COR-L47 (cell line): ENCODE data around the gene C1QTNF1.

ENCODE experiments used
- DNase-seq: peaks from one replicate; lab custom pipeline; 2025; lab: John Stamatoyannopoulos, UW

Gene C1QTNF1, protein sequence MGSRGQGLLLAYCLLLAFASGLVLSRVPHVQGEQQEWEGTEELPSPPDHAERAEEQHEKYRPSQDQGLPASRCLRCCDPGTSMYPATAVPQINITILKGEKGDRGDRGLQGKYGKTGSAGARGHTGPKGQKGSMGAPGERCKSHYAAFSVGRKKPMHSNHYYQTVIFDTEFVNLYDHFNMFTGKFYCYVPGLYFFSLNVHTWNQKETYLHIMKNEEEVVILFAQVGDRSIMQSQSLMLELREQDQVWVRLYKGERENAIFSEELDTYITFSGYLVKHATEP

DNA sequence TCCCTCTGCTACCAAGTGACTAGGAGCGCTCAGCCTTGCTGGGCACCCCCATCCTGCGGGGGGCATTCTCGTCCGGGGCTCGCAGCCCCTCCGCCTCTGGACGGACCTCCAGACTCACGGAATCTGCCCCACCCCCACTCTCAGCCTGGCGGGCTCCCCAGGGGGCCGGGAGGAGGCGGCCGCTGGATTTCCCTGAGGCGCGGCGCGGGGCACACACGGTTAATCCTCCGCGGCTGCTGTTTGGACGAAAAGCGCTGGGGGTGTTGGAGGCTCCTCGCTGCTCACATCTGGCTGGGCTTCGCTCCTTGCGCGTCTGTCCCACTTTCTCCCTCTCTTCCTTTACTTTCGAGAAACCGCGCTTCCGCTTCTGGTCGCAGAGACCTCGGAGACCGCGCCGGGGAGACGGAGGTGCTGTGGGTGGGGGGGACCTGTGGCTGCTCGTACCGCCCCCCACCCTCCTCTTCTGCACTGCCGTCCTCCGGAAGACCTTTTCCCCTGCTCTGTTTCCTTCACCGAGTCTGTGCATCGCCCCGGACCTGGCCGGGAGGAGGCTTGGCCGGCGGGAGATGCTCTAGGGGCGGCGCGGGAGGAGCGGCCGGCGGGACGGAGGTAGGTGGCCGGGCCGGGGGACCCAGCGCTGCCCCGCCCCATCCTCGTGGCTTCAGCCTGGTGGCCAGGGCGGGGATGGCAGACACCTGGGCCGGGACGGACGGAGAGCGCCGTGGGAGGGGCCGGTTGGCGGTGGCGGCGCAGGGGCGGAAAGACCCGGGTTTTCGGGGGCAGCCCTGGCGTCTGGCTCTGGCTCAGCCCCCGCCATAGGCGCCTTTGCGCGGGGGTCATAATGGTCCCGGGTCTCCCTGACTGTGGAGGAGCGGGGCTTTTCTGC lies at the start of gene C1QTNF1:
C1QTNF1 (plus strand) TSS at position 284 of the 886 bp plus-strand sequence. CDS start 19,800 bp downstream, outside the sequence.
- DNase-seq, result peak; percentile 21

DNA sequence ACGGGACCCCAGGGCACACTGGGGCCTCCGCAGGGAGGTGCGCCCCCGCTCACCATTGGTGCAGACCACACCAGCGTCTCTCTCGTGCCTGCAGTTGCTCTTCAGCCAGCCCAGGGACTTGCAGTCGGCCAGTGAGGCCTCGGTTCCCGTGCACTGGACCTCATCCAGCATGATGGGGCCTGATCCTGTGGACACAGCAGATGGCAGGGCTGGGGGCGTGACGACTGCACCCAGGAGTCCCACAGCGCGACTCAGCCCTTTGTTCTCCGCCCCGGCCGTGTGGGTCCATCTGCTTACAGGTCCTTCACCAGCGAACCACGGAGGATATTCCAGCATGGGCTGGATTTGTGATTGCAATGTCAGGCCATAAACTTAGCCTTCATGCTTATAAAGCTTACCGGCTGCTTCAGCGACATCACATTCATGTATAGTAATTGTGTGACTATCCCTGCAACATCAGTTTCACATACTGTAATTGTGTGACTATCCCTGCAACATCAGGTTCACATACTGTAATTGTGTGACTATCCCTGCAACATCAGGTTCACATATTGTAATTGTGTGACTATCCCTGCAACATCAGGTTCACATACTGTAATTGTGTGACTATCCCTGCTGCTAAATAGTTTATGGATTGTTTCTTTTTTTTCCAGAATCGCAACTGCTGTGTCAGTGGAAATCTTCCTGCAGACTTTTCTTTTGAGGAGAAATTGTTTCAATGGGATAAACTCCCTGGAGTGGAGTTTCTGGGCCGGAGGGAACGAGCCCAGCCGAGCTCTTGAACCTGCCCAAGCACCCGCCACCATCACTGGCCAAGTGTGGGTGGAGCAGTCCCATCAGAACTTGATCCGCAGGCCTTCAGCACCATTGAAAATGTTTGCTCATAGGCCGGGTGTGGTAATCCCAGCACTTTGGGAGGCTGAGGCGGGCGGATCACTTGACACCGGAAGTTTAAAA lies 49.1 kb upstream of the C1QTNF1 start:
- DNase-seq, result no peak

DNA sequence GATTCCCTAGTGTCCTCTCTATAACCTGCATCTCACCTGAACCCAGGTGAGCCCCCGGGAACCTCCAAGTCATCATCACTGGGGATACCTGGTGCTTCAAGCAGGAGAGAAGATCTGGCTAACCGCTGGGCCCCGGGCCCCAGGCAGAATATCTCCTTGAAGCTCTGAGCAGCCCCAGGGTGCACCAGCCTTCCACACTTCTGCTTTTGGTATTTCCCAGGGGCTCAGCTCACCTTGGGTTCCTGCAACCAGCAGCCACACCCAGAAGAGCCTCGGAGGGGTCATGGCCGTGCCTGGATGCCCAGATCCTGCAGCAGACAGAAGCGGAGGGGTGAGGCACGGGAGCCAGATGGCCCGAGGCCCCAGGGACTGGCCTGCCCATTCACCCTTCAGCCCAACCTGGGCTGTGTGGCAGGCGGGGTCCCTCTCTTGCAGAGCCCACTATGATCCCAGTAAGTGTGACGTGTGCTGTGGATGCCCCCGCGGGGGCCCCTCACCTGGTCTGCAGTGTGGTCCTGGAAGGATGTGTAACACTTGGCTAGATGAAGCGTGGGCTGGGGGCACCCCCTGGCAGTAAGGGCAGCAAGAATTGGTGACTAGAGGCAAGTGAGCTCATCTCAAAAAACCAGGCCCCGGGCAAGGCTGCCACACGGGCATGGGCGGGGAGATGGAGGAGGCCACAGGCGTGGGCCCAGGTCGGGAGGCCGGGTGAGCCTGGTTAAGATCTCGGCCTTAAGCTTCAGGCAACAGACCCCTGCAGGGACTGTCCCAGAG lies 46.9 kb upstream of the C1QTNF1 start:
- no peak for DNase-seq

DNA sequence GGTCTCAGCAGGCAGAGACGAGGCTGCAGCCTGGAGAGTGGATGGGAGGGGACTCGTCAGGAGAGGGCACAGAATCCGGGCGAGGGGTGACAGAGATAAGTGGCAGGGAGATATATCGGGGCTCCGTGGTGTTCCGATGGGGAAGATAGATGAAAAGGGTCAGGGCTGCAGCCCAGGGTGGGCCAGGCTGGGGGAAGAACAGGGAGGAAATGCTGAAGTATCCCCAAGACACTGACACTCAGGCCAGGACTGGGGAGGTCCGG lies 46.4 kb upstream of the C1QTNF1 start:
- DNase-seq, result no peak

DNA sequence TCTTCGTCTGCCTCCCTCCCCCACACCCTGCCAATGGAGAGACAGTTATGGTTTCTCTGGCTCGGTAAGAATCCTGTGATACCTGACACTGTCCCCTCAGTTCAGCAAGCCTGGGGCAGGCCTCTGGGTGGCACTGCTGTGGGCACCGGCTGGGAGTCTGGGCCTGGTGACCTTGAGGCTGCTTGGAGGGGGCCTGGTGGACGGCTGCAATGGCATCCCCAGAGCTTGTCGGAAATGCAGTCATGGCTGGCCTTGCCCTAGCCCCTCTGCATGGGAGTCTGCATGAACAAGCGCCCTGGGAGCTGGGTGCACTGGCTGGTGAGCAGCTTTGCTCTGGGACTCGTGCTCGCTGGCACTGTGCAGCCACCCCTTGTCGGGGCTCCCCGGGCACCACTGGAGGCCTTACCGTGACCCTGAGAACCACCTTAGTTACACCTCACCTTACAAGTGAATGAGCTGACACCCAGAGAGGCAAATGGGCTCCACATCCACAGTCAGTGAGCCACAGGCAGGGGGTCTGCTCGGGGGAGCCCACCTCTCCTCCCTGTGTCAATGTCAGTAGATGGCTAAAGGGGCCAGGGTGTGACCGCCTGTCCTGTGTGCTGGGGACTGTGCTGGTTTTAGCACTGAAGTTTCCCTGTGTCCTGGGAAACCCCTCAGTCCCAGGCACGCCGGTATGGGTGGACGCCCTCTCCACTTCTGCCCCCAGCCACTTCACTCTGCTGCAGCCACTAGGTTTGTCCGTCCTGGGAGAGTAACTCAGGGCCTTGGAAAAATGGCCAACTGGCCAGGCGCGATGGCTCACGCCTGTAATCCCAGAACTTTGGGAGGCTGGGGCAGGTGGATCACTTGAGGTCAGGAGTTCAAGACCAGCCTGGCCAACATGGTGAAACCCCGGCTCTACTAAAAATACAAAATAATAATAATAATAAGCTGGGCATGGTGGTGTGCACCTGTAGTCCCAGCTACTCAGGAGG lies 45.7 kb upstream of the C1QTNF1 start:
- DNase-seq, result no peak

DNA sequence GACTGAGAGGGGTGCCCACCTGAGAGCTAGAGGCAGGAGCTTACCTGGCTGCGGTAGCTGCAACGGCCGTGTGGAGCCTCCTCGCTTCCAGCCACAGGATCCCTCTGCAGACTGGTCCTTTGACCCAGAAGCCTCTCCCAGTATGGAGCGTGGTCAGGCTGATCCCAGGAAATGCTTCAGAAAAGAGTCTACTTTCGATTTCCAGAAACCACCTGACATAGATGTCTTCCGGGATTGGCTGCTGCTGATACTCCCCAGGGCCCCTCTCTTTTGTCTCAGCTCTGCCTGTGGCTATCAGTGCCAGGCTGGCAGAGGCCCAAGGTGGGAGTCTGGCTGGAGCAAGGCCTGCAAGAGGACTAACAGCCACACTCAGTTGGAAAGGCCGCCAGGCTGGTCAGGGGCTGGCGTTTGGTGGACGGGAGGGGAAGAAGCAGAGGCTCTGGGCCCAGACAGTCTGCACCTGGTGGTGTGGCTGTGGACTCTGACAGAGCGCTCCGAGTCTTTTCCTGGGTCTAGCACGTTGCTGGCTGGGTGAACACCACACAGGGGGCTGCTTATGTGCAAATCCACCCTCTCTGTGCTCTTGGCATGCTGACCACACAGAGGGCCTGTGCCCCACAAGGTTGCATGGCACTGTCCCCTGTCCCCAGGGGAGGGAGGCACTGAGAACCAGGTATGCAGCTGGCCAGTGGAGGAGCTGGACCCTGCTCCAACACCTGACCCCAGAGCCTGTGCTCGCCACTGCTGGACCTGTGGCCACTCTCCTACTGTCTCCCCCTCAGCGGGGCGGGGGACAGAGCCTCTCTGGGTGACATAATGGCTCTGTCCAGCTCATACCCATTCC lies 44.0 kb upstream of the C1QTNF1 start, which contains the start of gene LGALS3BP:
LGALS3BP (minus strand) TSS at position 144 of the 844 bp plus-strand sequence. CDS start 2,732 bp downstream, outside the sequence.
- DNase-seq, result peak; percentile 96

DNA sequence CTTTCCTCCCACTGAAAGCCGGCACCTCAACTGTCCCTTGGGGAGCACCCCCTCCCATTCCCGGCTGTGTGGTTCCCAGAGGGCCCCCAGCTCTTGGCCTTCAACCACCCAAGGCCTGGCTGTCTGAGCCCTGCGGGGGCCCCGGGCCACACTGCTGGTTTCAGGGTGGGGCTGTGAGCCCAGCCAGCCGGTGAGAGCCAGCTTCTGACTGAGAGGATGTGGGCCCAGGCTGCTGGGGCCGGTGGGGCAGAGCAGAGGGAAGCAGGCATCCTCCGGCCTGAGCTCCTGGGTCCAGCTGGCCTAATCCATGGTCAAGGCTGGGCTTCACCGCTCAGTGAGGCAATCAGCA lies 43.4 kb upstream of the C1QTNF1 start:
- no peak for DNase-seq

DNA sequence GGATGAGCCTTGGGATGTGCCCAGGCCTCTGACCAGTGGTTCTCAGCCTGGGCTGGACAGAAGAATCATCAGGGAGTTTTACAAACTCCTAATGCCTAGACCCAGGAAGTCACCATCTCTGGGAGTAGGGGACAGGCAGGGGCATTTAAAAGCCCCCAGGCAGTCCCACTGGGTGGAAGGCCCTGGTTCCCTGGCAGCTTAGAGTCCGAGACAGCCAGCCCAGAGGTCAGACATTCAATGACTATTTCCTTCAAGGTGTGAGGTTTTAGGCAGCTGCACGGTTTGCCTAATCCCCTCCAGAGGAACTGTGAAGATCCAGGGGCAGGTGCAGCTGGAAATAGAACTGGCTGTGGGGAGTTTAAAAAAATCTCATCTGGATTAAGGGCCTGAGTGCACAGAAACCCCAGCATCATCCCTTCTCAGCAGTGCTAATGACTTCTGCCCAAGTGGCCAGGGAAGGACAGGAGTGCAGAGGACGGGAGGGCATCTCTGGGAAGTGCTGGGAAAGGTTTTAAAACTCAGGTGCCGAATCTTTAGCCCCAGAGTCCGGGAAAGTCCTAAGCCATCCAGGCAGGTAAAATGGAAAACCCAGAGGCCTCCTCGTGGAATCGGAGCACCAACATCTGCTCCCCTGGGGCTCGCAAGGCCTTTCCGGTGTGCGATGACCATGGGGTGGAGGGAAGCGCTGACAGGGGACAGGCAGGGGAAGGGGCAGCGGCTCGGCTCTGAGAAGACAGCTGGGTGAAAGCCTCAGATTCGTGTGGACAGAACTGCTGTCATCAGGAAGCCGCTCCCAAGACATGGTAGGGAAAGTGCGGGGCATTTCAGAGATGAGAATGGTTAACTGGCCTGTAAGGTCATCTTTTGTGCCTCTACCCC lies 42.7 kb upstream of the C1QTNF1 start:
- DNase-seq, result no peak

DNA sequence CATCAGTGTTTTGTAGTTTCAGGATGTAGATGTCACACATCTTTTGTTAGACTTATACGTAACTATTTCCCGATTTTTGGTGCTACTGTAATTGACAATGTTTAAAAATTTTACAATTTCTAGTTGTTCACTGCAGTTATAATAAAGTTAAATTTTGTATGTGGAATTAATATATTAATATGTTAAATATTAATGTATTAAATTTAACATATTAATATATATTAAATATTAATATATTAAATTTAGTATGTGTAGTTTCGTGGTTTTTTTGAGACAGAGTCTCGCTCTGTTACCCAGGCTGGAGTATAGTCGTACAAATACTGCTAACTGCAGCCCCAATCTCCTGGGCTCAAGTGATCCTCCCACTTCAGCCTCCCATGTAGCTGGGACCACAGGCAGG lies 38.6 kb upstream of the C1QTNF1 start:
- DNase-seq, result no peak

DNA sequence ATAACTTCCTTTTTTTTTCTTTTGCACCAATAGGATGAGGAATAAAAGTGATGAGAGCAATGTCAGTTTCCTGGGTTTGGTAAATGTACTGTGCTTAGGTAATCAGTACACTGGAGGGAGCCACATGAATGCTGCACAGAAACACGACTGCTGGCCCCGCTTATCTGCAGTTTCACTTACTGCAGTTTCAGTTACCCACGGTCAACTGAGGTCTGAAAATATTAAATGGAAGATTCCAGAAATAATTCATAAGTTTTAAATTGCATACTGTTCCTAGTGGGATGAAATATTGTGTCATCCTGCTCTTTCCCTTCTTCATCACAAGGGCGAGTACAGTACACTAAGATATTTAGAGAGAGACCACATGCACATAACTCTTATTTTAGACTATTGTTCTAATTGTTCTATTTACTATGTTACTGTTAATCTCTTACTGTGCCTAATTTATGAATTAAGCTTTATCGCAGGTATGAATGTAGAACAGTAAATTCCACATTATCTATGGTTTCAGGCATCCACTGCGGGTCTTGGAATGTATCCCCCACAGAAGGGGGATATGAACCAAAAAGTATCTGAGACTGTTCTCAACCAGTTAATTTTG lies 37.8 kb upstream of the C1QTNF1 start:
- peak; percentile 38 for DNase-seq

DNA sequence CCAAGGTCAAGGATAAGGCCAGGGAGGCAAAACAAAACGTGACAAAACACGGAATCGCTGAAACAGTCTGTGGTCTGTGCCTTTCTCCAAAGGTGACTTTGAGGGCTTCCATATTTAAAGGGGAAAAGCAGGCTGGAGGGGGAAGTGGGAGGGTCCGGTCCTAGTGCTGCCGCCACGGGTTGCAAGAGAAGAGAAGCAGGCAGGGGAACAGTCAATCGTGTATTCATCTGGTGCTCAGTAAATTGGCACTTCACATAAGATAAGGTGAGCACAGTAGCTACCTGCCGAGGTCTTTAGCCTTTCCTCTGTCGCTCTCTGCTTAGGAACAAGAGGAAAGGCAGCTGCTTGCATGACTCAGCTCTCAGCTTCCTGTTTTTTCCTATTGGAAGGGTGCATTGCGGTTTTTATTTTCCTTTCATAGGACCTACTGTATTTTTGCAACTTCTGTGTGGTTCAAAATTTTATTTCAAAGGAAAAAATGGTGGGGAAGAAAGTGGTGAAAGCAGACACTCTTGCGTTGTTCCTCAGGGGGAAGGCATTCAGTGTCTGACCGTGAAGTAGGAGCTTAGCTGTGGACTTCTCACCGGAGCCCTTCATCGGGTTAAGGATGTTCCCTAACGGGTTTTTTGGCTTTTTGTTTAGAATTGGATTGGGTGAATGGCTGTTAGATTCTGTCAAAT lies 37.2 kb upstream of the C1QTNF1 start:
- no peak for DNase-seq

DNA sequence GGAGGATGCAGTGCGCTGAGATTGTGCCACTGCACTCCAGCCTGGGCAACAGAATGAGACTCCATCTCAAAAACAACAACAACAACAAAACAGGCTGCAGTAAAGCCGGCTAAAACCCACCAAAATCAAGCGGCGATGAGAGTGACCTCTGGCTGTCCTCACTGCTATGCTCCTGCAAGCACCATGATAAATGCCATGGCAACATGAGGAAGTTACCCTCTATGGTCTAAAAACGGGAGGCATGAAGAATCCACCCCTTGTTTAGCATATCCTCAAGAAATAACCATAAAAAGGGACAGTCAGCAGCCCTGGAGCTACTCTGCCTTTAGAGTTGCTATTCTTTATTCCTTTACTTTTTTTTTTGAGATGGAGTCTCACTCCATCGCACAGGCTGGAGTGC lies 35.8 kb upstream of the C1QTNF1 start:
- DNase-seq, result no peak

DNA sequence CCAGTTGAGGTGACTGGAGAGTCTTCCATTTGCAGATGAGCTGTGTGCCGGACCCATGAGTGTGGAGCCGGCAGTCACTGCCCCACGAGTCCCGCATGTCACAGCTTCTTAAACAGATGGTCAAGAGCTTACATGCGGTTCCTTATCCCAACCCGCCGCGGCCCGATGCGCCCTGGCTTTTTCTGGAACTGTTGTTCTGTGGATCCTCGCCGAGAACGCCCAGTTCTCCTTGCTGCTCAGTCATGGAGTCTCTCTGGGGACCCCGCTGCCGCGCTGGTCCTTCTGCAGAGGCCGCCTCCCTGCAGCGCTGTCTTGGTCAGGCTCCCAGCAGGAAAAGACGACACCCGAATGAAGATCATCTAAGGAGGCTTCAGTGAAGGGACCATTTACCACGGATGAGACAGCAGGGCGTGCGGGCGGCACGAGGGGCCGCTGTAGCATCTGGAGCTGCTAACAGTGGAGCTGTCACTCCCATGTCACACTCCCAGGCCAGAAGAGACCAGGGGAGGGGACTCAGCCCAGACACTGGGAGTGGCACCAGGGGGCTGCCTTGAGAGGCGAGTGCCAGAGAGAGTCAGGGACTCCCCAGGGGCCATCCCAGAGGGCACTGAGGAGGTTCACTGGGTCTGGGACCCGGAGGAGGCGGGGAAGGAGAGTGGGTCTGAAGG lies 33.5 kb upstream of the C1QTNF1 start:
- DNase-seq, result no peak

DNA sequence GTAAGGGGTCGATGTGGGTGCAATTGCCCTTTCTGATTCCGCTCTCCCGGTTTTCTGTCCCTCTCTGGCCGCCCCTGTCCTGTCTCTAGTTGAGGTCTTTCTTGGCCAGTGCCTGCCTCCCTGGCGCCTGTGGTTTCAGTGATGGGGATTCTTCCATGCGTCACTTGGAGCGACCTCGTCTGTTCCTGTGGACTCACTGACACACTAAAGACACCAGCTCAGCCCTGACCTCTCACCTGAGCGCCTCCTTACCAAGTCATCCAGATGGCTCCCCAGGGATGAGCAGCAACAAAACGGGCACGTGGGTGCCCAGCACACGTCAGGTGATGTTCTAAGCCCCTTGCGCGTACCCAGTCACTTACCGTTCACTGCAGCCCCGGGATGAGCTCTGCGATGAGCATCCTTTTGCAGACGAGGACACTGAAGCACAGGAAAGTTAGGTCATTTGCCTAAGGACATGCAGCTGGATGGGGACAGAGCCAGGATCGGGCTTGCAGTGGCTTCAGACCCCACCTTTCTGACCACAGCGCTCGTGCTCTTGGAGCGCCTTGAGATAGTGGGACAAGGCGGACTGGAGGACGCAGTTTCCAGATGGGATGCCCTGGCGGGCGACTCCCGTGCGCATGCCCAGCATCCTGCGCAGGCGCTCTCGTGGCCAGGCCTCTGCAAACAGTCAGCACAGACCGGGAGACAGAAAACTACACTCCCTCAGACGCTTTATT lies 32.8 kb upstream of the C1QTNF1 start:
- no peak for DNase-seq

DNA sequence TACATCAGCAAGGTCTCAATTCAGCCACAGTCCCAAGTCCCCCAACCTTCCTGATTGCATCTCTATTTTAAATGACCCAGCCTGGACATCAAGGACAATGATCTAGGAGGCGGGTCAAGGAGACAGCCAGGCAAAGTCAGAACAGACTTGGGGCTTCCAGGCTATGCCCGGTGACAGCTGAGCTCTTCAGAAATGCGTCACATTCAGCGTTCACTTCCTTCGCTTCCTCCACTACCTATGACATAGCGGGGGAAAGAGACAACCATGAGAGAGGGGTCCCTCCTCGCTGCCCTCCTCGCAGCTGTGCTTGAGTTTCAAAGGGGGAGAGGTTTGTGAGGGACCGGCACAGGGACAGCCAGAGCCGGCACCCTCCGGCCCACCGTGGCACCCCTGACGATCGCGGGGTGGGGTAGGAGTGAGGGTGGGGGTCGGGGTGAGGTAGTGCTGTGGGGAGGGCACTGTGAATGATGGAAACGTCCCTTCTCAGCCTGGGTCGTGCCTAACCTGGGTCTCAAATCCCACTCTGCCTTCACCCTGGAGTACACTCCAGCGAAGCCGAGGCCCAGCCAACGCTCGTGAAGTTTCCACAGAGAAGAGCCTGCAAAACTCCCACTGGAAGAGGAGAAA lies 31.9 kb upstream of the C1QTNF1 start:
- DNase-seq, result no peak
